Sciatic nerve (tissue), 2 donors: ENCODE measurements around the gene PEX1. TPM values are rescaled to one million over a fixed set of nuclear protein-coding genes. Genes with fewer than 3 reads are reported as not detected.
"Not testable (repeated sequence)": the region's sequence is repeated elsewhere in the genome, so short reads cannot be mapped to it uniquely, and the experiment has no call there.

ENCODE experiments used
- ATAC-seq: fragments of 200-7000 bp; cut with Tn5 transposase; one replicate; pipeline ENCODE4 v1.9.1; 2020; ENCODE audit warnings: mild to moderate bottlenecking, moderate library complexity
- DNase-seq: peaks from one replicate; pipeline ENCODE4 v3.0.0-alpha.2; 2020; ENCODE audit warnings: low spot score
- intact Hi-C: fragments of 100-400 bp; cut with DNase I; formaldehyde crosslinking; loops from one replicate; pipeline ENCODE4 v1.14.2; 2022
- total RNA-seq: library from RNA; stranded (reverse); fragmentation: NEBNext Ultra II Directional; extraction: Animal tissue kit (Norgen Biotek cat#: 25700); gene quantifications from one replicate; pipeline ENCODE4 v1.2.1, GENCODE V29; 2021
- donor health status: DM: no; HTN: no; CAD: no.
- donor health status: DM: no; HTN: no; CAD: no.

Gene PEX1
- total RNA-seq, 1 donor from 2014 or later: 22.3 TPM

GRCh38 chr7:92468589-92468988, 59.7 kb downstream of the PEX1 start:
- DNase-seq, intact Hi-C loops, ATAC-seq: not testable (repeated sequence)

DNA sequence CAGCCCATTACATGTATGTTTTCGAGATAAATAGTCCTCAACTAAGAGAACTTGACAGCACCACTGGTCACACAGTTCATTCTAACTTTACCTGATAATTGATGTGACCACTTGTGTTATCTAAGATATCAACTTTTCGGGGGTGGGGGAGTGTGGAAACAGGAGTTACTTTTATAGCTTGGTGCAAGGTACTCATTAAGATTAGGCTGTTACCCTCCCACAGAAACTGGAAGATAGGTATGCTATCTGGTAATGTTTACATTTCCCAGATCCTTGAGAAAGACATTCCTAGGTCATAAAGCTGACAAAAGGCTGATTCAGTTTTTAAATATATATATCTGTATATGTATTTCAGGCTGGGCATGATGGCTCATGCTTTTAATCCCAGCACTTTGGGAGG, 61.6 kb downstream of the PEX1 start:
- DNase-seq (no peak), ATAC-seq (no peak)
- intact Hi-C loops: no loop called here

GRCh38 chr7:92464515-92464914, 63.8 kb downstream of the PEX1 start:
- ATAC-seq (no peak), DNase-seq (no peak)
- intact Hi-C loops: no loop called here

- no peak for DNase-seq
- intact Hi-C loops: no loop called here
- no peak for ATAC-seq
Measured at GRCh38 chr7:92462560-92462959, 65.8 kb downstream of the PEX1 start.

DNA sequence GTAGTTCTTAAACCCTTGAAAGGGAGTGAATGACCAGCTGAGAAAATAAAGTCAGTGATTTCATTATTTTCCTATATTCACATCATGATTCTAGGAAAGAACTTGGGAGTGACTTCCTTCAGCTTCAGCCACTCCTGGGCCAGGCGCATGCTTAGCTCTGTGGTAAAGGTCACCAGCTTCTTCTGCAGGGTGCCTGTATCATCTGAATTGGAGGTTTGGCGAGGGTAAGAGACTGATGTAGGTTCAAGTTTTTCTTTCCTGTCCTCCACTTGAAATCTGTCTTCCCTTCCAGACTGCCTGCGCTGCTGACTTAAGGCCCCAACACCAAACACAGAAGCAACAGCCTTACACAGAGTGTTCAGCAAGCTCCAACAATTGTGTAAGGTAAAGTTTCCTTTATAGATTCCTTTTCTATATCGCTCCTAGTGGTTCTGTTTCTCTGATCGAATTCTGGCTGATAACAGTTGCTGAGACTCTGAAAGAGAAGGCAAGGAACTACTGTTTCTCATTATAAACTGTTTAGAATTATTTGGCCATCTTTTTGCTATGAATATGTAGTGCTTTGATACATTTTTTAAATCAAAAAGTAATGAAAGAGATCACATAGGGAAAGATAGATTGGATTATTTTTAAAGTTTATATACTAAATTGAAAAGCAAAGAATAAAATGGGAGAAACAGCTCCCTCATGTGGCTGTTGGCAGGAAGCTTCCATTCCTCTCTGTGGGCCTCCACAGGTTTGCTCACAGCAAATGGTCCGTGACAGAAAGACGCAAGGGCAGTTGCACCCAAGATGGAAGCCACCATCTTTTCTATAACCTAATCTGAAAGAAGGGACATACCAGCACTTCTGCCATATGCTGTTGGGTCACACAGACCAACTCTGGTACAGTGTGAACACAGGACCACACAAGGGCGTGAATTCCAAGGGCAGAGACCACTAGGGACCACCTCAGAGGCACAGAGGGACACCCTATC, 67.0 kb downstream of the PEX1 start:
- DNase-seq (no peak), ATAC-seq (no peak)
- intact Hi-C loops: no loop called here

DNA sequence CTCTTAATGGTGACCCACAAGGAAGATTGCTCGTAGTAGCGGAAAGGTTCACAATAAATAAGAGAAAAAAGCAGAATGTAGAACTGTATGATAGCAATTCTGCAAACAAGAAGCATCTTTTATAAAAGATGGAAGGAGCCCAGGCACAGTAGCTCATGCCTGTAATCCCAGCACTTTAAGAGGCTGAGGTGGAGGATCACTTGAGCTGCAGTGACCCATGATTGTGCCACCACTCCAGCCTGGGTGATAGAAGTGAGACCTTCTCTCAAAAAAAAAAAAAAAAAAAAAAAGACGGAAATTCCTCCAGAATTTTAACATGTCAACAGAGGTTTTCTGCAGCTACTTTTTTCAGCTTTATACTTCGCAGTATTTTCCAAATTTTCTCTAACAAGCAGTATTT, 67.8 kb downstream of the PEX1 start:
- DNase-seq: no peak
- intact Hi-C loops: no loop called here
- no peak for ATAC-seq

DNA sequence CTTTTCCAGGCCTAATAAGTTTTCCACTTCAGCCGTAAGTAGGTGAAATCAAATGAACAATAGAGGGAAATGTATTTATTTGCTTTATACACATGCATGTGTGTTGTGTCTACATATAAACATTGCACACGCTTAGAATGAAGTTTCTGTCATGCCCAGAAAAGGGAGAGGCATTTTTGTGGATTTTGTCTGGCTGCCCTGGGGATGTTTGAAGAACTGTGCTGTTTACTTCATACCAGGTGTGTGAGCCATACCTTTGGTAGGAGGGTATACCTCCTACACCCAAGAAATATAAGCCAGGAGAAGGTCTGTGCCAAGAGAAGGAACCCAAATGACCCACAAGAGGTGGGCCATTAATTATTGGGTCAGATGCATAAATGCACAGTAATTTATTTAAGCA, 68.2 kb downstream of the PEX1 start:
- intact Hi-C loops: no loop called here
- DNase-seq (no peak), ATAC-seq (no peak)

- intact Hi-C loops: no loop called here
- DNase-seq (no peak), ATAC-seq (no peak)
Measured at GRCh38 chr7:92456236-92456635, 72.1 kb downstream of the PEX1 start.

GRCh38 chr7:92451645-92452044, 76.7 kb downstream of the PEX1 start:
- ATAC-seq (no peak), DNase-seq (no peak)
- intact Hi-C loops: no loop called here

DNA sequence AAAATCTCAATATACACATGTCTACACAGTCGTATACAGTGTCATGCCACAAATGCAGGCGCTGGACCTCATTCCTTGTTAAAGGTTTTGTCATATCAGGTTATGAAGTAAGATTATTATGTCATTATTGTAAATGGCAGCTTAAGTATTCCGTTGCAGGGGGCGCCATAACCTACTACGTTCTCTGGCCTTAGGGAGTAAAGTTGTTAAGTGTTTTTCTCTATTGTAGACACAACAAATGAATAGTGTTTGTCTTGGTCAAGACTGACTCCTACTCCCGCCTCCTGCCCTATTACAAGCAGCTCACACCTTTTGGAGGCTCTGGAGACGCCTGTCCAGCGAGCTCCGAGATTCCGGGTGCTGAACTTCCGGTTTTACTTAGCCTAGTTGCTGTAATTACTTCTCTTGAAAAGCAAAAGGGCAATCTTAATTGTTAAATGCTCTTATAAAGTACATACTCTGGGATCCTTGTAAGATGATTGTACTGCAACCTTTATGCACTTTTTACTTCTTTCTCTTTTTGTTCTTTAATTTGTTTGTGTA, 80.0 kb downstream of the PEX1 start:
- intact Hi-C loops: no loop called here
- DNase-seq: peak; percentile 70
- peak; percentile 22 for ATAC-seq

- peak; percentile 94 for DNase-seq
- intact Hi-C loops: no loop called here
- peak; percentile 99 for ATAC-seq
Measured at GRCh38 chr7:92447345-92448204, 80.7 kb downstream of the PEX1 start, which contains the start of gene GATAD1. TSS of gene GATAD1 (plus strand) at chr7:92447482. CDS start at chr7:92447730, 248 bp downstream.

- intact Hi-C loops: no loop called here
- no peak for ATAC-seq
- peak; percentile 58 for DNase-seq
Measured at GRCh38 chr7:92446869-92447344, 81.4 kb downstream of the PEX1 start.

DNA sequence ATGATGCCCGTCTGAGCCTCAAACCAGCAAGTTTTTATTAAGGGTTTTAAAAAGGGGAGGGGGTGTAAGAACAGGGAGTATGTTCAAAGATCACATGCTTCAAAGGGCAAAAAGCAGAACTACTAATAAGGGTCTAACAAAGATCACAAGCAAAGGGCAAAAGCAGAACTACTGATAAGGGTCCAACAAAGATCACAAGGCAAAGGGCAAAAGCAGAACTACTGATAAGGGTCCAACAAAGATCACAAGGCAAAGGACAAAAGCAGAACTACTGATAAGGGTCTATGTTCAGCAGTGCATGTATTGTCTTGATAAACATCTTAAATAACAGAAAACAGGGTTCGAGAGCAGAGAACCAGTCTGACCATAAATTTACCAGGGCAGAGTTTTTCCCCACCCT, 85.6 kb downstream of the PEX1 start:
- intact Hi-C loops, ATAC-seq: not testable (repeated sequence)

DNA sequence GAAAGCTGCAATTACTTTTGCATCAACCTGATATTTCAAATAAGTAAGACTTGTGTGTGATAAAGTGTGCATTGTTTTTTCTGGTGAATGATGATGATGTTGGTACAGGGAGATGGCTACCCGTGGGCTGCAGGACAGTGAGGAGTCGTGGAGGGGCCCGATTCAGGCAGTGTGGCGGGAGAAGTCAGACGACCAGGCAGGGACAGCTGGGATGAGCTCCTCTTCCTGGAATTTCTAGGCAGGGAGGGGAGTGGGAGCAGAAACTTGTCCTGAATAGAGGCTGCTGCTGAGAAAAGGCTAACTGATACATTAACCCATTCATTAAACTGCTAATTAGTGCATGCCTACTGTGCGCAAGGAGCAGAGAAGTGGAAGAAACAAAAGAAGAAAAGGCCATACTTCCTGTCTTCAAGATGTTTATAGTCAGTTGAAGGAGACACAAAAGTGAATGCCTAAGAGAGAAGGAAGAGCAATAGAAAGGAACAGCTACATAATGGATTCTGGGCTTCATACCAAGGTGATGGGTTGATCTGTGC, 90.3 kb downstream of the PEX1 start:
- ATAC-seq (no peak), DNase-seq (no peak)
- intact Hi-C loops: no loop called here

More for the DNA sequence above, 85.6 kb downstream of the PEX1 start:
- DNase-seq: not testable (repeated sequence)

Other genes starting within 250 kb of the PEX1 start
- 52.0 TPM for gene GATAD1, start 81.0 kb downstream of the PEX1 start, total RNA-seq
- gene ERVW-1, start 50.6 kb downstream of the PEX1 start, total RNA-seq: 0.22 TPM
- 14.1 TPM for gene RBM48, start 275 bp upstream of the PEX1 start, total RNA-seq
- 32.1 TPM for gene FAM133B, start 61.9 kb upstream of the PEX1 start, total RNA-seq